Subcutaneous adipose tissue (tissue), 4 donors: ENCODE results near the gene GPC5. TPM values are rescaled to one million over a fixed set of nuclear protein-coding genes. Genes with fewer than 3 reads are reported as not detected.

Experiments
- total RNA-seq, 4 donors: library from RNA; depleted of rRNA; stranded (reverse); fragments of >200 nt; gene quantifications; one replicate each; pipeline ENCODE4 v1.1.0, GENCODE V29; 2016
- TF ChIP-seq, protein P1 (sequence below): fragments of 450-650 bp; IDR thresholded peaks from one replicate; pipeline ENCODE4 v1.5.1; 2016; ENCODE audit warnings: low read depth, mild to moderate bottlenecking, control low read depth, antibody characterized with exemption, moderate library complexity

Gene GPC5
- total RNA-seq, 4 donors from 2014 or later, result 0.16 to 0.44 TPM; not detected in 2

DNA sequence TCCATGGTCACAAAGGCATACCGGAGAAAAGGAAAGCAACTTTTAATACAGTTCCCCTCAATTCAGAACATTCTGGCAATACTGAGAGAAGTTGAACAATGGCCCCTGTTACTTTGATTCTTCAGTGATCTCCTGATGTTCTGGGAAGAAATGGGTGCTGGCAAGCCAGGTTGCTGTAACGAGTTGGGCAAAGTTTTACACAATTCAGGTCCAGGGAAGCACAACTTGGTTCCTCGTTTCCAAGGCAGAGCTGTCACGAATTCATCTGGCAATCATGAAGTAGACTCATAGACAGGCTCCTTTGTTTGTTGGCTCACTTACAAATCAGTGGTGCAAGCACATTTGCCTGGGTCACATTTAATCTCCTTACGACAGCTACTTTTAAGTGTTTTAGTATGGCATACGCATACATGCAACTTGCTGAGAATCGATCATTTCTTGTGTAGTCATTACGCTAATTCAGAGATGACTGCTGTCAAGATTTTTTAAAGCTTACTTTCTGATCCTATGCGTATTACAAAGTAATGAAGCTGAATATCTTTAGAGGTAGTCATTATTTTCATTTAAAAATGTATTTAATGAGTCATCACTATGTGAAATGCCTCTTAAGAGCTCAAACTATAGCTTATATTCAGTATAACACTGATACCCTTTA is 174.7 kb downstream of the GPC5 start:
- TF ChIP-seq, protein P1, sequence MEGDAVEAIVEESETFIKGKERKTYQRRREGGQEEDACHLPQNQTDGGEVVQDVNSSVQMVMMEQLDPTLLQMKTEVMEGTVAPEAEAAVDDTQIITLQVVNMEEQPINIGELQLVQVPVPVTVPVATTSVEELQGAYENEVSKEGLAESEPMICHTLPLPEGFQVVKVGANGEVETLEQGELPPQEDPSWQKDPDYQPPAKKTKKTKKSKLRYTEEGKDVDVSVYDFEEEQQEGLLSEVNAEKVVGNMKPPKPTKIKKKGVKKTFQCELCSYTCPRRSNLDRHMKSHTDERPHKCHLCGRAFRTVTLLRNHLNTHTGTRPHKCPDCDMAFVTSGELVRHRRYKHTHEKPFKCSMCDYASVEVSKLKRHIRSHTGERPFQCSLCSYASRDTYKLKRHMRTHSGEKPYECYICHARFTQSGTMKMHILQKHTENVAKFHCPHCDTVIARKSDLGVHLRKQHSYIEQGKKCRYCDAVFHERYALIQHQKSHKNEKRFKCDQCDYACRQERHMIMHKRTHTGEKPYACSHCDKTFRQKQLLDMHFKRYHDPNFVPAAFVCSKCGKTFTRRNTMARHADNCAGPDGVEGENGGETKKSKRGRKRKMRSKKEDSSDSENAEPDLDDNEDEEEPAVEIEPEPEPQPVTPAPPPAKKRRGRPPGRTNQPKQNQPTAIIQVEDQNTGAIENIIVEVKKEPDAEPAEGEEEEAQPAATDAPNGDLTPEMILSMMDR, result no peak

DNA sequence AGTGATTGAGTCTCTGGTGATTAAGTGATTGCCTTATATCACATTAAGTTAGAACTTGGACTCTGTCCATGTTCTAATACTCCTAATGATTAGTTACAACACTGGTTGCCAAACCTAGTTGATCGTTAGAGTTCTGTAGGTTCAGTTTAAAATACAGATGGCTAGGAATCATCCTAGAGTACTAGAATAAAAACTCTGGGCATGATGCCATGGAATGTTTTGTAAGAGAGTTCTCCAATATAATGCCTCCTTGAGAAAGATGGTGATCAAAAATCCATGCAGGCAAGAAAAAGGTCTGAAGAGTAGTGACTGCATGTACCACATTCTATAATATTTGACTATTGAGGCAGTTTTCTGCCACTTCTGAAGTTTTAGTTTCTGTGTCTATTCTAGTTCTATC is 176.3 kb downstream of the GPC5 start:
- TF ChIP-seq, protein P1, result no peak

DNA sequence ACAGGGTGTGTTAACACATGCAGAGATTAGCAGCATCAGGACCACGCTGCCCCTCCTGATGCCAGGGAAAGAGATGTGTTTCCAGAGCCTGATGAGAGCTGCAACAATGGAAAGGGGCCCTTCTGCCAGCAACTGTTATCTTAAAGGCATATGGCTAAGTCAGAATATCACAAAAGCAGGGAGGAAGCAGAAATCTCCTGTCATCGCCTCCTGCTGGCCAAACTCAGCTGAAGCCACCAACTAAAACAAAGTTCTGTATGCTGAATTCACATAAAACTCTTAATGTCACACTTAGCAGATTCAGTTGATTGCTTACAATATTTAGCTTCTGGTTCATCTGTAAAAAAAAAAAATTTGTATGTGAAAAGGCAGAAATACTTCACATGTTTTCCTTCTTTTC is 178.2 kb downstream of the GPC5 start:
- TF ChIP-seq, protein P1, result no peak

DNA sequence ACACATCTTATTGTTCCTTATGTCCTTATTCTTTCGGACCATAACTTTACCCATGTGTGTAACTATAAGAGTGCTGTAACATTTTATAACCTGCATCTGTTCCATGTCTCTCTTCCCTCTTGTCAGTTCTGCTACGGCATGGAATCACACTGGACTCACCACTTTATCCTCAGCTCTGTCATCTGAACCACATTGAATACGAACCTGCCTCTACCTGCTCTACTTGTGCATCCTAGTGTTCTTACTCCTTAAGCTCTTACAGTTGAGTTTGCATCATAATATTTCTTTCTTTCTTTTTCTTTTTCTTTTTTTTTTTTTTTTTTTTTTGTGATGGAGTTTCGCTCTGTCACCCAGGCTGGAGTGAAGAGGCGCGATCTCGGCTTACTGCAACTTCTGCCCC is 180.9 kb downstream of the GPC5 start:
- TF ChIP-seq, protein P1, result no peak

DNA sequence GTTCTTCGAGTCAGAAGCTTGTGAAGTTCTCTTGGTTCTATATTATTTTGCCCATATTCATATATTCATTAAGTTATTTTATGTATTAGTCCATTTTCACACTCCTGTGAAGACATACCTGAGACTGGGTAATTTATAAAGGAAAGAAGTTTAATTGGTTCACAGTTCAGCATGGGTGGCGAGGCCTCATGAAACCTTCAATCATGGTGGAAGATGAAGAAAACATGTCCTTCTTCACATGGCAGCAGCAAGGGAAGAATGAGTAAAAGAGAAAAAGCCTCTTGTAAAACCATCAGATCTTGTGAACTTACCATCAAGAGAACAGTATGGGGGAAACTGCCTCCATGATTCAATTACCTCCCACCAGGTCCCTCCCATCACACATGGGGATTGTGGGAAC is 182.3 kb downstream of the GPC5 start:
- TF ChIP-seq, protein P1, result no peak

DNA sequence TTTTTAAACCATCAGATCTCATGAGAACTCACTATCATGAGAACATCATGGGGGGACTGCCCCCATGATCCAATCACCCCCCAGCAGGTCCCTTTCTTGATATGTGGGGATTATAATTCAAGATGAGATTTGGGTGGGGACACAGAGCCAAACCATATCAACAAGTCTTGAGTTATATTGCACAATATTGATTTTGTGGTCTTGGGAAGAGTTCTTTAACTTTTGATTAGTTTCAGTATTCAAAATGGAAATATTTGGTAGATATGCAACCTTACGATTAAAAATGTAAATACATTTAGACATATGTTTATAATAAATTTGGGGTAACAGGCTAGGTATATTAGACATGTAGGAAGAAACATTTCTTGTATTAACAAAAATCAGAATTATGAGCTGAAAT is 188.2 kb downstream of the GPC5 start:
- TF ChIP-seq, protein P1, result no peak

DNA sequence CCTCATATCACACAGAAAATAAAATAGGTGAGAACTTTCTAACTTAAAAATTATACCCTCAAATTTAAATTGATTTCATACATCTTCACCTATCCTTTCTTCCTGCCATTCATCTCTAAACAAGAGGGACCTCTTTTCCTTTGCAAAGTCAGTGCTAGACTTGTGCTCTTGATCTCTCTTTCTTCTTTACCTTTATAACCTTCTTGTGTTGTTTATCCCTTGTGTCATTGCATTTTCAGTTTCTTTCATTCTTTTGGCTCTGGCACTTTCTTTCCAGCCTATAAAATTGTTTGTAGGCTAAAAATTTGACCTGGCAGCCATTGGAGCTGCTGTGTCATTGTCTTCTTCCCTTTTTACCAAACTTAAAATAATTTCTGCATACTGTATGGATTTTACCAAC is 190.1 kb downstream of the GPC5 start:
- TF ChIP-seq, protein P1, result no peak
